SK-N-SH (cell line): Measurements from ENCODE around the gene CARM1. TPM values are rescaled to one million over a fixed set of nuclear protein-coding genes. Genes with fewer than 3 reads are reported as not detected.

Experiments
- CTCF ChIA-PET: fragments of 300-600, 350-600 bp; formaldehyde crosslinking; extraction: SDS; loops from one replicate; lab custom pipeline; 2021; lab: Yijun Ruan, JAX
- POLR2A ChIA-PET: fragments of 350-600 bp; sonication (Branson Sonifier 250); formaldehyde crosslinking; extraction: SDS; loops from one replicate; lab custom pipeline; 2020; ENCODE audit warnings: antibody characterized with exemption, inconsistent platforms; lab: Yijun Ruan, JAX
- DNase-seq: peaks from one replicate; pipeline ENCODE4 v3.0.0; 2012
- H2AFZ ChIP-seq: fragments of 200-600 bp; sonication (generic); 2 replicates; pipeline ENCODE4 v1.8.1; 2016; ENCODE audit warnings: antibody characterized with exemption, mild to moderate bottlenecking, low read depth
- H3F3A ChIP-seq: fragments of 200-600 bp; sonication (generic); replicated peaks from 2 replicates; pipeline ENCODE3; 2016; ENCODE audit warnings: antibody characterized with exemption, mild to moderate bottlenecking; ENCODE audit not compliant: insufficient read depth
- H3K27ac ChIP-seq, 2 experiments: fragments of 200-500 bp in 1 of 2; fragments of 200-600 bp in 1 of 2; sonication (Bioruptor generic) in 1 of 2; sonication (generic), shearing (Covaris generic) in 1 of 2; 2 replicates each; pipeline versions ENCODE4 v1.5.1 to v1.6.1; 2014 to 2016; ENCODE audit warnings: low read depth in 2 of 2, inconsistent platforms in 1 of 2, low read length in 1 of 2, mild to moderate bottlenecking in 1 of 2, mixed read lengths in 1 of 2
- H3K27me3 ChIP-seq: fragments of 200-600 bp; sonication (generic), shearing (Covaris generic); 2 replicates; pipeline ENCODE4 v1.6.1; 2016; ENCODE audit warnings: mixed run types; ENCODE audit not compliant: insufficient read depth
- H3K36me3 ChIP-seq, 2 experiments: fragments of 200-500 bp in 1 of 2; fragments of 200-600 bp in 1 of 2; sonication (Bioruptor generic) in 1 of 2; sonication (generic) in 1 of 2; replicated peaks in 1 of 2; 2 replicates each; pipeline versions ENCODE3 to v1.5.1; 2014 to 2016; ENCODE audit warnings: low read length in 1 of 2, mild to moderate bottlenecking in 1 of 2; ENCODE audit not compliant: insufficient read depth in 2 of 2, control insufficient read depth in 1 of 2
- H3K4me1 ChIP-seq, 2 experiments: fragments of 200-500 bp in 1 of 2; fragments of 200-600 bp in 1 of 2; sonication (Bioruptor generic) in 1 of 2; sonication (generic), shearing (Covaris generic) in 1 of 2; 2 replicates each; pipeline versions ENCODE4 v1.5.1 to v1.6.1; 2014 to 2016; ENCODE audit warnings: low read depth in 1 of 2, low read length in 1 of 2, mixed run types in 1 of 2; ENCODE audit not compliant: insufficient read depth in 2 of 2, control insufficient read depth in 1 of 2
- H3K4me2 ChIP-seq: fragments of 200-600 bp; sonication (generic), shearing (Covaris generic); 2 replicates; pipeline ENCODE4 v1.6.1; 2017; ENCODE audit warnings: mixed run types
- H3K4me3 ChIP-seq, 2 experiments: fragments of 200-500 bp in 1 of 2; fragments of 200-600 bp in 1 of 2; sonication (Bioruptor generic) in 1 of 2; sonication (generic), shearing (Covaris generic) in 1 of 2; 2 replicates each; pipeline versions ENCODE4 v1.5.1 to v1.8.1; 2014 to 2016; ENCODE audit warnings: low read depth in 2 of 2, inconsistent platforms in 1 of 2, low read length in 1 of 2, mild to moderate bottlenecking in 1 of 2, mixed read lengths in 1 of 2, moderate library complexity in 1 of 2
- H3K79me2 ChIP-seq: fragments of 200-600 bp; sonication (generic); 2 replicates; pipeline ENCODE4 v1.8.1; 2017; ENCODE audit warnings: mild to moderate bottlenecking; ENCODE audit not compliant: insufficient read depth
- H3K9ac ChIP-seq: fragments of 200-600 bp; sonication (generic); 2 replicates; pipeline ENCODE4 v1.6.1; 2017; ENCODE audit warnings: mixed run types
- H3K9me2 ChIP-seq: fragments of 200-600 bp; sonication (generic); 2 replicates; pipeline ENCODE4 v1.6.1; 2017; ENCODE audit warnings: mixed run types
- H3K9me3 ChIP-seq: fragments of 200-600 bp; sonication (generic); 2 replicates; pipeline ENCODE4 v1.6.1; 2017; ENCODE audit warnings: mixed run types, mild to moderate bottlenecking, moderate library complexity
- H4K20me1 ChIP-seq: fragments of 200-600 bp; sonication (generic); 2 replicates; pipeline ENCODE4 v1.6.1; 2017; ENCODE audit warnings: mild to moderate bottlenecking, mixed run types; ENCODE audit not compliant: insufficient read depth
- CHD2 ChIP-seq: fragments of 150-350 bp; IDR thresholded peaks from 2 replicates; pipeline ENCODE4 v1.6.1; 2018; ENCODE audit warnings: low read length; ENCODE audit not compliant: partially characterized antibody
- ELF1 ChIP-seq: IDR thresholded peaks from 2 replicates; pipeline ENCODE4 v1.4.0; 2012
- EP300 ChIP-seq, 2 experiments: IDR thresholded peaks; 2 replicates each; pipeline versions ENCODE4 v1.4.0 to v1.6.1; 2012; ENCODE audit warnings: borderline replicate concordance in 1 of 2, low read depth in 1 of 2, low read length in 1 of 2
- EZH2phosphoT487 ChIP-seq: fragments of 200-600 bp; sonication (generic); IDR thresholded peaks from 2 replicates; pipeline ENCODE4 v1.6.1; 2017; ENCODE audit warnings: low read depth, mixed run types, mild to moderate bottlenecking, antibody characterized with exemption, moderate library complexity, borderline replicate concordance
- GABPA ChIP-seq: IDR thresholded peaks from 2 replicates; pipeline ENCODE4 v1.4.0; 2012; ENCODE audit warnings: low read depth, mild to moderate bottlenecking
- MXI1 ChIP-seq: IDR thresholded peaks from 2 replicates; pipeline ENCODE4 v1.6.1; 2012; ENCODE audit warnings: mild to moderate bottlenecking, low read depth, low read length, improper control_type of control experiment
- NFIC ChIP-seq: IDR thresholded peaks from 2 replicates; pipeline ENCODE4 v1.4.0; 2012; ENCODE audit warnings: borderline replicate concordance
- NRF1 ChIP-seq: IDR thresholded peaks from 2 replicates; pipeline ENCODE4 v1.6.1; 2012; ENCODE audit warnings: low read depth, mild to moderate bottlenecking, low read length
- POLR2AphosphoS5 ChIP-seq: IDR thresholded peaks from 2 replicates; pipeline ENCODE4 v1.6.1; 2012; ENCODE audit warnings: low read depth, low read length
- RAD21 ChIP-seq: IDR thresholded peaks from 2 replicates; pipeline ENCODE4 v1.6.1; 2012; ENCODE audit warnings: mild to moderate bottlenecking, low read length
- RFX5 ChIP-seq: IDR thresholded peaks from 2 replicates; pipeline ENCODE4 v1.6.1; 2012; ENCODE audit warnings: mild to moderate bottlenecking, improper control_type of control experiment, low read length
- RXRA ChIP-seq: IDR thresholded peaks from 2 replicates; pipeline ENCODE4 v1.4.0; 2012; ENCODE audit warnings: low read depth, mild to moderate bottlenecking, borderline replicate concordance
- SIN3A ChIP-seq: IDR thresholded peaks from 2 replicates; pipeline ENCODE4 v1.6.1; 2012; ENCODE audit warnings: low read depth, mild to moderate bottlenecking, low read length, moderate library complexity, borderline replicate concordance
- SMC3 ChIP-seq: IDR thresholded peaks from 2 replicates; pipeline ENCODE4 v1.6.1; 2012; ENCODE audit warnings: low read depth, low read length, improper control_type of control experiment
- TEAD4 ChIP-seq: IDR thresholded peaks from 2 replicates; pipeline ENCODE4 v1.4.0; 2012; ENCODE audit warnings: mild to moderate bottlenecking, borderline replicate concordance; ENCODE audit not compliant: insufficient read depth
- YY1 ChIP-seq: IDR thresholded peaks from 2 replicates; pipeline ENCODE4 v1.4.0; 2012; ENCODE audit warnings: low read depth, mild to moderate bottlenecking
- WGBS: methylation state at CpG from one replicate; pipeline ENCODE4 v1.1.6; 2017; ENCODE audit warnings: low lambda C conversion rate; 5-methylcytosine and 5-hydroxymethylcytosine counted together
- polyA plus RNA-seq, 3 experiments: library from polyadenylated mRNA; depleted of rRNA; stranded (reverse); fragments of >200 nt; gene quantifications; 2 replicates each; pipeline ENCODE4 v1.2.3, GENCODE V29; 2012
- TF ChIP-seq, protein P1 (sequence below): fragments of 150-350 bp; IDR thresholded peaks from 2 replicates; pipeline ENCODE4 v1.6.1; 2017; ENCODE audit warnings: antibody characterized with exemption, low read length, low read depth, borderline replicate concordance
- TF ChIP-seq, protein P2 (sequence below): IDR thresholded peaks from 2 replicates; pipeline ENCODE4 v1.4.0; 2012; ENCODE audit warnings: low read depth
- TF ChIP-seq, protein P3 (sequence below): IDR thresholded peaks from 2 replicates; pipeline ENCODE4; 2012

Gene CARM1
- polyA plus RNA-seq, 1 of the 3 experiments (the other 2 are of a cell fraction): 62.2 TPM

DNA sequence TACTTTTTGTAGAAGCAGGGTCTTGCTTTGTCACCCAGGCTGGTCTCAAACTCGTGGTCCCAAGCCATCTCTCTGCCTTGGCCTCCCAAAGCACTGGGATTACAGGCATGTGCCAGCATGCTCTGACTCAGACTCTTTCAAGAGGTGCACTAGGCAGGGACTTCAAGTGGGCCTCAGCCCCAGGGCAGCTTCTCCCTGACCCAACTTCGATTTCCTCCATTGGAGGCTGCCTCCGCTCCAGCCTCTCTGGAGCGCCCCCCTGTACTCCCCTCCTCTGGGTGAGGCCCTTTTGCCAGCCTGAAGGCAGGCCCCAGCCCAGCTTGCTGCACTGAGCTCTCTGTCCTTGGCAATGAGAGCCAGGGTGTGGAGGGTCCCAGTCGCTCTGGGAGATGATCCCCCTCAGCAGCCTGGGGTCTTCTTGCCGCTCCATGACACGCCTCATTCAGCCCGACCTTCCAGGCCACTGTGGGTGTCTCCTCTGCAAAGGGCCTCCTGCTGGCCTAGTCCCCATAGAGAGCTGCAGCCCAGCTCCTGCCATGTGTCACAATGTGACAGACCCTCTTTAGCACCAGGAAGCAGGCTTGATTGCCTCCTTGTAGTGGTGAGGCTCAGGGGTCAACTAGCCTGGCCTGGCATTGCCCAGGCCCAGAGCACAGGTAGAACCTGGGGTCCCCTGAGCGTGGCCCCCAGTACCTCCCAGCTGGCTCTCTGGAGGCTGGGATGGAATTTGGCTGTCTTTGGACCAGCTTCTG is 16.4 kb downstream of the CARM1 start:
- ChIA-PET POLR2A (interaction anchor here (0.6 to 1.4 kb wide), 5 partner anchors 9 to 52 kb away, joined by 3 to 4 read pairs (median 4); partner anchors contain the start of gene TMED1), CTCF (interaction anchor here (1.1 to 2.9 kb wide), 13 partner anchors 8 to 346 kb away, joined by 3 to 23 read pairs (median 5); partner anchors contain the start of gene DNM2)
- DNase-seq: no peak
- no peaks in the 10 kb centered on the region for H3K27me3 ChIP-seq
- H3K79me2 ChIP-seq: peaks cover 94% of the 10 kb centered on the region
- no peaks in the 10 kb centered on the region for H3K9me2 ChIP-seq
- H4K20me1 ChIP-seq: peaks cover 32% of the 10 kb centered on the region
- peaks cover 9 to 28% of the 10 kb centered on the region in 2 experiments; a peak in 2 of 4 replicates for H3K4me1 ChIP-seq
- no peak overlapping the region for H3K9ac ChIP-seq
- no peaks in the 10 kb centered on the region for H3K36me3 ChIP-seq
- H2AFZ ChIP-seq: no peak overlapping the region
- H3F3A ChIP-seq: peaks cover 10% of the 10 kb centered on the region
- no peaks in the 10 kb centered on the region for H3K9me3 ChIP-seq
- TF ChIP-seq, protein P1, sequence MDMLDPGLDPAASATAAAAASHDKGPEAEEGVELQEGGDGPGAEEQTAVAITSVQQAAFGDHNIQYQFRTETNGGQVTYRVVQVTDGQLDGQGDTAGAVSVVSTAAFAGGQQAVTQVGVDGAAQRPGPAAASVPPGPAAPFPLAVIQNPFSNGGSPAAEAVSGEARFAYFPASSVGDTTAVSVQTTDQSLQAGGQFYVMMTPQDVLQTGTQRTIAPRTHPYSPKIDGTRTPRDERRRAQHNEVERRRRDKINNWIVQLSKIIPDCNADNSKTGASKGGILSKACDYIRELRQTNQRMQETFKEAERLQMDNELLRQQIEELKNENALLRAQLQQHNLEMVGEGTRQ: no peak
- TF ChIP-seq NFIC (no peak), RFX5 (no peak), SMC3 (no peak), POLR2AphosphoS5 (no peak), MXI1 (no peak; the same call in 1 of the 2 replicates), GABPA (no peak), SIN3A (no peak), CHD2 (no peak), TEAD4 (no peak), NRF1 (no peak)
- TF ChIP-seq, protein P2, sequence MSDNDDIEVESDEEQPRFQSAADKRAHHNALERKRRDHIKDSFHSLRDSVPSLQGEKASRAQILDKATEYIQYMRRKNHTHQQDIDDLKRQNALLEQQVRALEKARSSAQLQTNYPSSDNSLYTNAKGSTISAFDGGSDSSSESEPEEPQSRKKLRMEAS: no peak
- TF ChIP-seq, protein P3, sequence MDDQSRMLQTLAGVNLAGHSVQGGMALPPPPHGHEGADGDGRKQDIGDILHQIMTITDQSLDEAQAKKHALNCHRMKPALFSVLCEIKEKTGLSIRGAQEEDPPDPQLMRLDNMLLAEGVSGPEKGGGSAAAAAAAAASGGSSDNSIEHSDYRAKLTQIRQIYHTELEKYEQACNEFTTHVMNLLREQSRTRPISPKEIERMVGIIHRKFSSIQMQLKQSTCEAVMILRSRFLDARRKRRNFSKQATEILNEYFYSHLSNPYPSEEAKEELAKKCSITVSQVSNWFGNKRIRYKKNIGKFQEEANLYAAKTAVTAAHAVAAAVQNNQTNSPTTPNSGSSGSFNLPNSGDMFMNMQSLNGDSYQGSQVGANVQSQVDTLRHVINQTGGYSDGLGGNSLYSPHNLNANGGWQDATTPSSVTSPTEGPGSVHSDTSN: no peak
- TF ChIP-seq, all 33 proteins: peak for 0
- WGBS: 88% methylated on average over 8 of the region's 9 CpGs
- Histone ChIP-seq H3K4me3 (no peak overlapping the region), H3K27ac (peak overlapping the region in 1 of 2 experiments; percentile 45; a peak in 2 of 4 replicates), H3K4me2 (no peak overlapping the region)

DNA sequence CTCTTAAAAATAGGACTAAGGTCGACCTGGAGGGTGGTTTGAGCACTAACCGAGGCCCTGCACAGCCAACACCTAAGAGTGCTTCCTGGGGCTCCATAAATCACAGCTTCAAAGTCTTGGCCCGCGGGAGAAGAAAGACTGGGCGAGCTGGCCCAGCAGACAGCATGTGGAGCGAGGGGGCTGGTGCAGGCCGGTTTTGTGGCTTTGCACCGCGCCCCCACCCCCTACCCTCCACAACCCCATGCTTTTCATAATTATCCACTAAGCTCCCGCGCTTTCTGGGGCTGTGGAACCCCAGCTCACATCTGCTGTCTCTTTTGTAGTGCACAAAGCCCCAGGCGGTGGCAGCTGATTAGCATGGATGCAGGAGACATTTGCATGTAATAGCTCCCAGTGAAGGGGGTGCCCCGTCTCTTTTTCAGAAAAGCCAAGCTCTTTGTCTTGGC is 17.1 kb downstream of the CARM1 start:
- Histone ChIP-seq H3K4me1 (peaks cover 9 to 28% of the 10 kb centered on the region in 2 experiments; a peak in 2 of 4 replicates), H3K36me3 (no peaks in the 10 kb centered on the region), H4K20me1 (peaks cover 31% of the 10 kb centered on the region), H3K27ac (peak overlapping the region in 1 of 2 experiments; percentile 45; a peak in 2 of 4 replicates), H3F3A (peaks cover 10% of the 10 kb centered on the region), H3K9ac (no peak overlapping the region), H3K9me2 (no peaks in the 10 kb centered on the region), H2AFZ (no peak overlapping the region), H3K9me3 (no peaks in the 10 kb centered on the region), H3K79me2 (peaks cover 94% of the 10 kb centered on the region), H3K27me3 (no peaks in the 10 kb centered on the region), H3K4me2 (no peak overlapping the region), H3K4me3 (no peak overlapping the region)
- DNase-seq: peak; percentile 72
- no peak for TF ChIP-seq EP300 (IDR thresholded peaks at IDR 0.05; ENCODE audit: borderline replicate concordance in 1 of 2, low read depth in 1 of 2, low read length in 1 of 2)
- no peak for TF ChIP-seq EZH2phosphoT487
- no peak for TF ChIP-seq GABPA
- TF ChIP-seq NFIC: no peak
- no peak for TF ChIP-seq RAD21
- no peak for TF ChIP-seq RXRA
- no peak for TF ChIP-seq ELF1
- TF ChIP-seq, protein P3: no peak
- TF ChIP-seq YY1: no peak
- WGBS: 93% methylated on average over 11 of the region's 13 CpGs
- ChIA-PET CTCF (interaction anchor here (1.2 to 2.9 kb wide), 10 partner anchors 8 to 171 kb away, joined by 3 to 23 read pairs (median 6); partner anchors contain the start of gene DNM2), POLR2A (interaction anchor here (0.6 to 1.4 kb wide), 5 partner anchors 9 to 52 kb away, joined by 3 to 4 read pairs (median 4); partner anchors contain the start of gene TMED1)
